HepG2 (cell line): Measurements from ENCODE around the gene HTRA3. TPM values are rescaled to one million over a fixed set of nuclear protein-coding genes. Genes with fewer than 3 reads are reported as not detected.

Experiments
- ATAC-seq: fragments of 200-7000 bp; cut with Tn5 transposase; 3 replicates; pipeline ENCODE4 v1.9.1; 2020; ENCODE audit warnings: mild to moderate bottlenecking, moderate library complexity
- BruUV-seq: library from RNA; stranded (reverse); fragments of 400-500 nt; replicated peaks from 2 replicates; lab custom pipeline; 2021; lab: Mats Ljungman, UMichigan
- CTCF ChIA-PET: fragments of 300-600 bp; formaldehyde crosslinking; extraction: SDS; loops from one replicate; lab custom pipeline; 2021; ENCODE audit warnings: low total read pairs, inconsistent platforms, low intra/inter-chr PET ratio; lab: Yijun Ruan, JAX
- POLR2A ChIA-PET: fragments of 350-600 bp; sonication (Branson Sonifier 250); formaldehyde crosslinking; loops from one replicate; lab custom pipeline; 2020; ENCODE audit warnings: antibody characterized with exemption, inconsistent platforms; lab: Yijun Ruan, JAX
- DNase-seq: peaks from one replicate; pipeline ENCODE4 v3.0.0-alpha.2; 2015; ENCODE audit warnings: low spot score
- FAIRE-seq: peaks from 3 replicates; lab custom pipeline; 2011; peaks lifted over from hg19 to GRCh38; lab: Jason Lieb, UNC
- H2AFZ ChIP-seq: one replicate; pipeline ENCODE4 v1.6.1; 2011; ENCODE audit warnings: low read length, inconsistent platforms
- H3K27ac ChIP-seq: fragments of 300-600 bp; 3 replicates; pipeline ENCODE4 v1.8.0; 2011; ENCODE audit warnings: mixed run types, mild to moderate bottlenecking, mixed read lengths, low read length, inconsistent platforms; ENCODE audit not compliant: insufficient read depth; ENCODE audit errors: extremely low read length
- H3K27me3 ChIP-seq, 2 experiments: fragments of 200-600 bp in 1 of 2; 2 replicates in 1 of 2; 3 replicates in 1 of 2; pipeline versions ENCODE4 v1.6.0 to v1.8.0; 2011; ENCODE audit warnings: low read length in 2 of 2, mild to moderate bottlenecking in 2 of 2, moderate library complexity in 2 of 2, inconsistent platforms in 1 of 2; ENCODE audit not compliant: insufficient read depth in 2 of 2, control insufficient read depth in 1 of 2
- H3K36me3 ChIP-seq, 2 experiments: fragments of 200-600 bp in 1 of 2; replicated peaks in 1 of 2; 2 replicates in 1 of 2; 3 replicates in 1 of 2; pipeline versions ENCODE4 v1.5.1 to v1.8.0; 2011; ENCODE audit warnings: low read length in 2 of 2, inconsistent platforms in 1 of 2; ENCODE audit not compliant: insufficient read depth in 2 of 2, control insufficient read depth in 1 of 2
- H3K4me1 ChIP-seq: 2 replicates; pipeline ENCODE4 v1.5.1; 2012; ENCODE audit warnings: low read length, inconsistent platforms; ENCODE audit not compliant: insufficient read depth
- H3K4me2 ChIP-seq: 2 replicates; pipeline ENCODE4 v1.6.0; 2011; ENCODE audit warnings: low read depth, low read length, inconsistent platforms
- H3K4me3 ChIP-seq, 3 experiments: fragments of 200-600 bp in 1 of 3; sonication (generic), shearing (Covaris generic) in 1 of 3; replicated peaks in 1 of 3; 2 replicates each; pipeline ENCODE4 v1.5.1; 2011 to 2016; ENCODE audit warnings: low read length in 3 of 3, inconsistent platforms in 2 of 3, low read depth in 2 of 3, mild to moderate bottlenecking in 2 of 3, control low read depth in 1 of 3, mixed read lengths in 1 of 3; ENCODE audit not compliant: insufficient read depth in 1 of 3
- H3K79me2 ChIP-seq: one replicate; pipeline ENCODE4 v1.6.1; 2011; ENCODE audit warnings: low read length, inconsistent platforms; ENCODE audit not compliant: insufficient read depth
- H3K9ac ChIP-seq: 2 replicates; pipeline ENCODE4 v1.6.0; 2011; ENCODE audit warnings: mild to moderate bottlenecking, low read depth, low read length, inconsistent platforms; ENCODE audit not compliant: insufficient read depth
- H3K9me3 ChIP-seq: 2 replicates; pipeline ENCODE4 v1.5.1; 2012; ENCODE audit warnings: mild to moderate bottlenecking, low read length
- H4K20me1 ChIP-seq: 2 replicates; pipeline ENCODE4 v1.6.0; 2011; ENCODE audit warnings: inconsistent platforms, mild to moderate bottlenecking, low read length, moderate library complexity; ENCODE audit not compliant: insufficient read depth
- DPF2 ChIP-seq: sonication (generic); formaldehyde crosslinking; IDR thresholded peaks from 2 replicates; pipeline ENCODE4 v1.4.0; 2020; ENCODE audit warnings: mild to moderate bottlenecking, low read depth, missing genetic modification reagents, borderline replicate concordance
- FOXO4 ChIP-seq: sonication (generic); formaldehyde crosslinking; conservative IDR thresholded peaks from 2 replicates; pipeline ENCODE4 v1.8.1; 2023; ENCODE audit warnings: missing genetic modification reagents
- REST ChIP-seq, 2 experiments: IDR thresholded peaks; 2 replicates each; pipeline ENCODE4 v1.6.1; 2011 to 2012; ENCODE audit warnings: low read length in 2 of 2, borderline replicate concordance in 1 of 2, low read depth in 1 of 2, mild to moderate bottlenecking in 1 of 2, moderate library complexity in 1 of 2
- WGBS: methylation state at CpG from one replicate; pipeline ENCODE4 v1.1.6; 2017; ENCODE audit warnings: low lambda C conversion rate; 5-methylcytosine and 5-hydroxymethylcytosine counted together
- in situ Hi-C: cut with HindIII; loops from 2 replicates; pipeline ENCODE4 v1.10.0; 2017; ENCODE audit warnings: low pct_unique_long_range_greater_than_20kb; ENCODE audit not compliant: extremely low pct_ligation_motif_present
- intact Hi-C: fragments of 100-400 bp; cut with micrococcal nuclease; formaldehyde crosslinking; loops from one replicate; pipeline ENCODE4 v1.10.0; 2022; ENCODE audit not compliant: unreplicated experiment
- polyA plus RNA-seq, 8 experiments: library from polyadenylated mRNA; depleted of rRNA in 3 of 8; stranded (reverse) in 7 of 8; unstranded in 1 of 8; fragments of >200 nt; fragmentation: Illumina TruSeq in 4 of 8; extraction: Trizol in 4 of 8; gene quantifications; 2 replicates each; pipeline versions ENCODE4 v1.2.1 to v1.2.3, GENCODE V29; 2011 to 2016; ENCODE audit warnings: low read depth in 4 of 8, missing spikeins in 1 of 8, mixed read lengths in 1 of 8; ENCODE audit not compliant: insufficient read depth in 1 of 8
- total RNA-seq, 5 experiments: library from RNA; depleted of rRNA; stranded (reverse); fragments of >200 nt; fragmentation: Illumina TruSeq; extraction: Trizol; gene quantifications; 2 replicates each; pipeline ENCODE4 v1.2.3, GENCODE V29; 2016; ENCODE audit warnings: low read depth in 1 of 5

Gene HTRA3
- total and polyA plus RNA-seq, 2 of the 13 experiments (the other 11 are each of a cell fraction or from before 2014, with no cell fraction given) = 0.17 TPM; not detected in 1

GRCh38 chr4:8307121-8307520 is 37.6 kb downstream of the HTRA3 start:
- CTCF ChIA-PET = no interaction called here
- 27% methylated on average over 8 of the region's 11 CpGs for WGBS
- peaks cover 2 to 46% of the 10 kb centered on the region in 2 experiments; a peak in 3 of 5 replicates for H3K27me3 ChIP-seq
- no peaks in the 10 kb centered on the region for H3K36me3 ChIP-seq
- no peaks in the 10 kb centered on the region for H4K20me1 ChIP-seq
- no peaks in the 10 kb centered on the region for H3K79me2 ChIP-seq
- H3K9ac ChIP-seq = no peak overlapping the region
- POLR2A ChIA-PET = no interaction called here
- H2AFZ ChIP-seq = no peak overlapping the region
- no peak for DNase-seq
- no peak overlapping the region for H3K4me2 ChIP-seq
- BruUV-seq = no TSS peak
- intact Hi-C loops = no loop called here
- no peak for FAIRE-seq
- H3K4me3 ChIP-seq = no peak overlapping the region
- TF ChIP-seq DPF2 = no peak
- peak; percentile 20 to 51; a peak in 3 of 4 replicates for TF ChIP-seq REST (IDR thresholded peaks at IDR 0.05; ENCODE audit: borderline replicate concordance in 1 of 2, low read depth in 1 of 2, low read length in 2 of 2)
- no peaks in the 10 kb centered on the region for H3K9me3 ChIP-seq
- ATAC-seq = no peak
- no peak overlapping the region for H3K27ac ChIP-seq
- H3K4me1 ChIP-seq = peaks cover 14% of the 10 kb centered on the region
- in situ Hi-C loops = no loop called here

- Histone ChIP-seq H3K9me3 (no peaks in the 10 kb centered on the region), H3K36me3 (no peaks in the 10 kb centered on the region), H3K27me3 (peaks cover 2 to 48% of the 10 kb centered on the region in 2 experiments; a peak in 3 of 5 replicates), H2AFZ (no peak overlapping the region), H3K9ac (no peak overlapping the region), H3K4me1 (peaks cover 14% of the 10 kb centered on the region), H3K27ac (no peak overlapping the region), H3K79me2 (no peaks in the 10 kb centered on the region), H3K4me3 (no peak overlapping the region), H4K20me1 (no peaks in the 10 kb centered on the region), H3K4me2 (no peak overlapping the region)
- WGBS = 33% methylated on average over 2 of the region's 7 CpGs
- BruUV-seq = no TSS peak
- ATAC-seq = no peak
- no peak for FAIRE-seq
- in situ Hi-C loops = no loop called here
- no peak for DNase-seq
- POLR2A ChIA-PET = no interaction called here
- CTCF ChIA-PET = no interaction called here
- intact Hi-C loops = no loop called here
- TF ChIP-seq FOXO4 (CRISPR knock-in tag) = no peak
Measured at GRCh38 chr4:8307714-8308113, 38.2 kb downstream of the HTRA3 start.
